Prostate gland (tissue), 2 donors: ENCODE results near the gene UGT1A6.

ENCODE experiments used
- CTCF ChIP-seq, 4 experiments: fragments of 200-600 bp in 2 of 4; fragments of 450-650 bp in 2 of 4; sonication (generic) in 2 of 4; IDR thresholded peaks; 1 replicate in 3 of 4; 2 replicates in 1 of 4; pipeline ENCODE4 v1.5.1; 2016 to 2019; ENCODE audit warnings: antibody characterized with exemption in 4 of 4, mild to moderate bottlenecking in 2 of 4, moderate library complexity in 2 of 4
- POLR2A ChIP-seq: fragments of 450-650 bp; IDR thresholded peaks from one replicate; pipeline ENCODE4 v1.6.1; 2016; ENCODE audit warnings: antibody characterized with exemption, mild to moderate bottlenecking
- POLR2AphosphoS5 ChIP-seq: sonication (generic); formaldehyde crosslinking; IDR thresholded peaks from one replicate; pipeline ENCODE4 v1.6.1; 2017; ENCODE audit warnings: antibody characterized with exemption

DNA sequence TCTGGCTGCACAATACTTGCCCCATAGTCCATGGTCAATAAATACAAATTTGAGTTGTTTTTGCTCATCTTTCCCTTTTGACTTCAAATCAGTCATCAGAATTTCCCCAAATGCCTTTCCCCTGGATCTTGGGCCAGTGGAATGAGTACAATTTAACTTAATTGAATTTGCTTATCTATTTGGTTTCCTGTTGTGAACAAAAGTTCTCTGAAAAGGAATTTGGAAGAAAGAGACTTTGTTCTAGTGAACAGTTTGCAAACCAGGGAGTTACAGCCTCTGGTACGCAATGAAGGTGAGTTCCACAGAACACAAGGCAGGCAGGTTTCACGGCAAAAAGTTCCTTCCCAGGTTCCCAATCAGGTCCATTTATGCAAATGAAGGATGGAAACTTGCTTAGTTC is 66.2 kb downstream of the UGT1A6 start:
- TF ChIP-seq CTCF (IDR thresholded peaks at IDR 0.05) (no peak), POLR2A (no peak), POLR2AphosphoS5 (no peak)
